Thyroid gland (tissue), 4 donors: ENCODE measurements around the gene ELL2. TPM values are rescaled to one million over a fixed set of nuclear protein-coding genes. Genes with fewer than 3 reads are reported as not detected.
A peak's percentile ranks its signal among the peaks of the same experiment; 100 is the strongest.

Source experiments
- DNase-seq, 2 donors: peaks; one replicate each; pipeline ENCODE4 v3.0.0-alpha.2; 2019
- H3K27ac ChIP-seq, 3 donors: fragments of 200-600 bp; sonication (generic); 1 replicate in 2 of 3; 2 replicates in 1 of 3; pipeline ENCODE4 v1.5.1; 2016 to 2019; ENCODE audit warnings: mild to moderate bottlenecking in 1 of 3, moderate library complexity in 1 of 3
- H3K27me3 ChIP-seq: fragments of 200-600 bp; sonication (generic); one replicate; pipeline ENCODE4 v1.5.1; 2019
- H3K36me3 ChIP-seq, 2 donors: fragments of 200-600 bp; sonication (generic); one replicate each; pipeline ENCODE4 v1.5.1; 2016 to 2019
- H3K4me1 ChIP-seq, 2 donors: fragments of 200-600 bp; sonication (generic); one replicate each; pipeline ENCODE4 v1.5.1; 2017 to 2019
- H3K4me3 ChIP-seq, 3 donors: fragments of 200-600 bp; sonication (generic); replicated peaks in 1 of 3; 1 replicate in 2 of 3; 2 replicates in 1 of 3; pipeline ENCODE4 v1.5.1; 2016; ENCODE audit warnings: mild to moderate bottlenecking in 1 of 3
- H3K9me3 ChIP-seq: fragments of 200-600 bp; sonication (generic); one replicate; pipeline ENCODE4 v1.5.1; 2017
- CTCF ChIP-seq, 6 experiments: fragments of 200-600 bp in 3 of 6; fragments of 450-650 bp in 3 of 6; sonication (generic) in 3 of 6; IDR thresholded peaks; one replicate each; pipeline ENCODE4 v1.5.1; 2016 to 2019; ENCODE audit warnings: antibody characterized with exemption in 6 of 6, mild to moderate bottlenecking in 2 of 6, inconsistent platforms in 1 of 6, moderate library complexity in 1 of 6
- POLR2A ChIP-seq, 2 donors: fragments of 450-650 bp; IDR thresholded peaks; one replicate each; pipeline ENCODE4 v1.6.1; 2017; ENCODE audit warnings: antibody characterized with exemption in 2 of 2, mild to moderate bottlenecking in 2 of 2, moderate library complexity in 1 of 2
- WGBS, 2 donors: methylation state at CpG; one replicate each; pipeline ENCODE4 v1.1.5; 2017; 5-methylcytosine and 5-hydroxymethylcytosine counted together
- intact Hi-C: fragments of 100-400 bp; cut with DNase I; formaldehyde crosslinking; loops from one replicate; pipeline ENCODE4 v1.15.1; 2023
- total RNA-seq, 4 donors: library from RNA; depleted of rRNA; stranded (reverse); fragments of >200 nt; gene quantifications; one replicate each; pipeline ENCODE4 v1.2.3, GENCODE V29; 2016

Gene ELL2
- total RNA-seq, 4 donors from 2014 or later = 56.1 to 80.2 (median 69.6) TPM

DNA sequence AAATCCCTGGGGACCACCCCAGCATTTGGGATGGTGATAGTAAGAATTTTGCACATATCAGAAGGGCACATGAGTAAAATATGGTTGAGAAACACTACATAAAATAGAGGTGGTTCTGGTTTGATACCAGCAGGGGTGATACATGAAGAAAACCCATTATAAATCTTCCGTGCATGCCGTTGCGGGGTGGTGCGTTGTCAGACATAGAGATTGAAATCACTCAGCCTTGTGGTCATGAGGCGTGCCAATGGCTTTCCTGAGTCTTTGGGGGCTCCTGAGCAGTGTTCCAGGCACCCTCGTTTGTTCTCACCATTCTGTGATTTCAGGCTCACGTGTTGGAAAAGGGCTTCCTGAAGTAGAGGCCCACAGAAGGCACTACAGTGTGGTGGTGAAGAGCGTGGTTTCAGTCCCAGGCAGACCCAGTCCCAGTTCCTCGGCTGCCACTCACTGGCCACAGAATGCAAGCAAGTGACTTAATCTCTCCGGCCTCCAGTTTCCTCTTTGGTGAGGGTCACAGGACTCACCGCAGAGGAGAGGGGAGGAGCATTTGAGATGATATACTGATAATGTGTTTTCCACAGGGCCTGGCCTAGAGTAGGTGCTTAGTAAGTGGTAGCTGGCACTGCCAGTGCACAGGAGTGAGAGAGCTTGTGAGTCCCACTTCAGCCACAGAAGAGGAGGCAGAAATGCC is 118.7 kb downstream of the ELL2 start:
- TF ChIP-seq CTCF (IDR thresholded peaks at IDR 0.05) (peak in 3 of 6 experiments; percentile 11 to 21 (median 16)), POLR2A (IDR thresholded peaks at IDR 0.05) (no peak)
- no peaks in the 10 kb centered on the region for H3K9me3 ChIP-seq

GRCh38 chr5:95841914-95842812 is 119.5 kb downstream of the ELL2 start:
- TF ChIP-seq CTCF (IDR thresholded peaks at IDR 0.05) (no peak), POLR2A (IDR thresholded peaks at IDR 0.05) (no peak)
- intact Hi-C loops = loop anchor here (5.0 kb wide), 1 partner anchor 200 kb away; no protein-coding TSS in a partner anchor
- Histone ChIP-seq H3K36me3 (no peaks in the 10 kb centered on the region), H3K27ac (no peak overlapping the region), H3K4me1 (peaks cover 8 to 16% of the 10 kb centered on the region in 2 donors), H3K4me3 (no peak overlapping the region), H3K27me3 (no peaks in the 10 kb centered on the region), H3K9me3 (no peaks in the 10 kb centered on the region)
- DNase-seq = no peak
- WGBS, 2 donors = 86 to 88% methylated on average over 8 of the region's 8 CpGs

More for the DNA sequence above, 118.7 kb downstream of the ELL2 start:
- H3K4me1 ChIP-seq = peaks cover 8 to 16% of the 10 kb centered on the region in 2 donors
- whole genome bisulfite sequencing, 2 donors = 63 to 64% methylated on average over 11 of the region's 11 CpGs
- peak overlapping the region in 2 of 3 donors; percentile 33 to 59 for H3K27ac ChIP-seq
- H3K27me3 ChIP-seq = no peaks in the 10 kb centered on the region
- peak; percentile 44 to 49 for DNase-seq
- H3K36me3 ChIP-seq = no peaks in the 10 kb centered on the region
- H3K4me3 ChIP-seq = no peak overlapping the region
- intact Hi-C loops = loop anchor here (5.0 kb wide), 1 partner anchor 201 kb away; no protein-coding TSS in a partner anchor

DNA sequence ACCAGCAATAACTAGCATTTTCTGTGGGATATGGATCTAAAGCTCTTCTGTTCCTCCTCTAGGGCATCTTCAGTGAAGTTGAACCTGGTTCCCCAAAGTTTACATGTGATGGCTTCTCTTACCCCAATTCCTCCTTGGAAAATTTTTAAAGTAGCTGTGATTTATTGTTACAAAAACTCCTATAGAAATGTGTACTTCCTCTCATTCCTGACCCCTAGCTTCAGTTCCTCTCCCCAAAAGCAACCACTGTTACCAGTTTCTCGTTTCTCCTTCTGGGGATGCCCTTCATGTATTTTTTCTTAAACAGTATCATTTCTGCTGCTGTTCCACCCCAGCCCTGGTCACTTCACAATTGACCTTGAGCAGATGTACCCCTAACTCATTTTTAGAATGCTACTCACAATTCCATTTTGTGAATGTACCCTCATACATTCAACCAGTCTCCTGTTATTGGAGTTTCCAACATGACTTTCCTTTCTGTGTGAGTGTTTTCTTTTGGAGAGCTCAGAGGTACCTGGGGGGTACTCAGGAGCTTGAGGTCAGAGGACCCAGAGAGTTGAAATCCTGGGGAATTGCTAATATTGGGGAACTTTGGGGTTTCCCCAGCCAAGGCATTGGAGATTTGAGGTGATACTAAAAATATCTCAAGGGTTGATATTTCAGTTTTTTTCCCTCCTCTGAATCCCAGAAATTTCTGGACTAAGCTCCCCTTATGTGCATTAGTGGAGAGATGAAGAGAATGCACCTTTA is 120.5 kb downstream of the ELL2 start:
- peak overlapping the region in 1 of 3 donors; percentile 12 for H3K27ac ChIP-seq
- intact Hi-C loops = loop anchor here (5.0 kb wide), 1 partner anchor 199 kb away; no protein-coding TSS in a partner anchor
- TF ChIP-seq CTCF (IDR thresholded peaks at IDR 0.05) (no peak), POLR2A (IDR thresholded peaks at IDR 0.05) (no peak)
- H3K4me1 ChIP-seq = peaks cover 12 to 24% of the 10 kb centered on the region in 2 donors
- no peaks in the 10 kb centered on the region for H3K9me3 ChIP-seq
- H3K27me3 ChIP-seq = no peaks in the 10 kb centered on the region
- 82 to 91% methylated on average over 1 of the region's 1 CpG for WGBS, 2 donors
- no peak for DNase-seq
- H3K36me3 ChIP-seq = no peaks in the 10 kb centered on the region
- no peak overlapping the region for H3K4me3 ChIP-seq

- no peaks in the 10 kb centered on the region for H3K27me3 ChIP-seq
- H3K27ac ChIP-seq = no peak overlapping the region
- H3K36me3 ChIP-seq = no peaks in the 10 kb centered on the region
- TF ChIP-seq POLR2A (IDR thresholded peaks at IDR 0.05) (no peak), CTCF (IDR thresholded peaks at IDR 0.05) (no peak)
- DNase-seq = no peak
- peaks cover 12 to 30% of the 10 kb centered on the region in 2 donors for H3K4me1 ChIP-seq
- H3K4me3 ChIP-seq = no peak overlapping the region
- intact Hi-C loops = loop anchor here (5.0 kb wide), 1 partner anchor 197 kb away; no protein-coding TSS in a partner anchor
- H3K9me3 ChIP-seq = no peaks in the 10 kb centered on the region
- WGBS, 2 donors = 87 to 90% methylated on average over 2 of the region's 2 CpGs
Measured at GRCh38 chr5:95839658-95840057, 122.0 kb downstream of the ELL2 start.
